GM19324 (cell line): ENCODE results near the gene MAP2K5.
"Not testable (repeated sequence)": the region's sequence is repeated elsewhere in the genome, so short reads cannot be mapped to it uniquely, and the experiment has no call there.

Experiments
- ATAC-seq: cut with Tn5 transposase; IDR thresholded peaks from one replicate; pipeline ENCODE4 v1.9.1; 2021; ENCODE audit warnings: mild to moderate bottlenecking, moderate library complexity; ENCODE audit not compliant: unreplicated experiment, low FRiP score

The MAP2K5 gene

GRCh38 chr15:67590191-67590590 lies 47.7 kb downstream of the MAP2K5 start:
- no peak for ATAC-seq

DNA sequence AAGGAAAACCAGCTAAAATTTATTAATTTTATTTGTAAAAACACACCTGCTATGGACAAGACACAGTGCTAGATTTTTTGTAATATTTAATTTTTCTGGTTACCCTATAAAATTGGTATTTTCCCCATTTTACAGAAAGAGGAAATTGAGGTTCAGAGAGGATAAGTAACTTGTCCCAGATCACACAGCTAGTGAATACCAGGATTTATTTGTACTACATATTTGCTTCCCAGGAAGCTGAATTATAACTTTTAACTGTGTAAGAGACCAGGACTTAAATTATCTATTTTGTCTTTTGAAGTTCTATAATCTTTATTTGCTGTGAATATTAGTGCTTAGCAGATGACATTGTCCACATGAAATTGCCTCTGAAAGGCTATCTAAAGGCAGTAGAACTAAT lies 49.7 kb downstream of the MAP2K5 start:
- no peak for ATAC-seq

GRCh38 chr15:67593562-67593961 lies 51.1 kb downstream of the MAP2K5 start:
- ATAC-seq, result no peak

GRCh38 chr15:67594770-67595169 lies 52.3 kb downstream of the MAP2K5 start:
- ATAC-seq, result no peak

GRCh38 chr15:67595572-67595971 lies 53.1 kb downstream of the MAP2K5 start:
- no peak for ATAC-seq

- no peak for ATAC-seq
Measured at GRCh38 chr15:67601073-67601472, 58.6 kb downstream of the MAP2K5 start.

- no peak for ATAC-seq
Measured at GRCh38 chr15:67603063-67603462, 60.6 kb downstream of the MAP2K5 start.

DNA sequence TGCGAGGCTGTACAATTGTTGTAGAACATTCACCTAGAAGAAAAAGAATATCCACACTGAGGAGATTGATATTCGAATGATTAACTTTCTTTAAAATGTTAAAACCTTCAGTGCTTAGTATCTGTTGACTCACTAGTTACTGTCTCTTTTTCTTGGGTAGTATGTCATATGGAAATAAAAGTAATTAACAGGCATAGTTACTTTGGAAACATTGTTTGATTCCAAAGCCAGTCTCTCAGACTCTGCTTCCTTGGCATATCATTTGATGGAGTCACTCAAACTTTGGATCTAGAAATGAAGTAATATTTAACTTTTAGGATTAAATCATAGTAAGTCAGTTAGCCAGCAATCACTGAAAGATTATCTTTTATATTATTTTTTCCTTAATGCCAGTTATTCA lies 63.4 kb downstream of the MAP2K5 start:
- no peak for ATAC-seq

DNA sequence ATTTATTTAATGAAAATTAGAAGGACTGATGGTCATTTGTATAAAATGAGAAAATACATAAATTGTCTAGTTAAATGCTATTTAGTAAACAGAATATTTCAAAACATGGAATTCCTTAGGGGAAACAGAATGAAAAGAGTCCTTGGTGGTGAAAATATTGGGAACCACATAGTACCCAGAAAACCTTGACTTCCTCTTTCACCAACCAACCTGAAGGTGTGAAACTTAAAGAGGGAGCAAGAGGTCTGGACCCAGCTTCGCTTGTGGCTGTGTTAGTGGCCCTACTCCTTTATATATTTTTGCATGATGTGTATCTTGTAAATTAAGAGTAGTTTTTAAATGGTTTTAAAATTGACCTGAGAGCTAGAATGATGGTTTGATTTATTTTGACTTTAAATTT lies 64.2 kb downstream of the MAP2K5 start:
- ATAC-seq, result no peak

DNA sequence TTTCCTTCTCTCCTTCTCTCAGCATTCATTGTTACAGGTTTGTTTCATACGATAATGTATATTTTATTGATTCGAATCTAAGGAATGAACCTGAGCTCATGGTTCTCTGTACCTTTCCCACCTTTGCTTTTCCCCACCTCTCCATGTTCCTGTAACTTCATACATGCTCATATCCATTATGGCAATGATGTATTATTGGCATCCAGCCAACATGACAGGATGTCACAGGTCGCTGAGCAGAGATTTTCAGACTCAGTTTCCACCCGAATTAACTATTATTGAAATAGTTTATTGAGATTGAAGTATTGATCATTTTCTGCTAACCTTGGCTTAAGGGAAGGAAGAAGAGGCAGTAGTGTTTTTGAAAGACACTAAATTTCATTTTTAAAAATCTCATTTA lies 64.8 kb downstream of the MAP2K5 start:
- ATAC-seq, result no peak

DNA sequence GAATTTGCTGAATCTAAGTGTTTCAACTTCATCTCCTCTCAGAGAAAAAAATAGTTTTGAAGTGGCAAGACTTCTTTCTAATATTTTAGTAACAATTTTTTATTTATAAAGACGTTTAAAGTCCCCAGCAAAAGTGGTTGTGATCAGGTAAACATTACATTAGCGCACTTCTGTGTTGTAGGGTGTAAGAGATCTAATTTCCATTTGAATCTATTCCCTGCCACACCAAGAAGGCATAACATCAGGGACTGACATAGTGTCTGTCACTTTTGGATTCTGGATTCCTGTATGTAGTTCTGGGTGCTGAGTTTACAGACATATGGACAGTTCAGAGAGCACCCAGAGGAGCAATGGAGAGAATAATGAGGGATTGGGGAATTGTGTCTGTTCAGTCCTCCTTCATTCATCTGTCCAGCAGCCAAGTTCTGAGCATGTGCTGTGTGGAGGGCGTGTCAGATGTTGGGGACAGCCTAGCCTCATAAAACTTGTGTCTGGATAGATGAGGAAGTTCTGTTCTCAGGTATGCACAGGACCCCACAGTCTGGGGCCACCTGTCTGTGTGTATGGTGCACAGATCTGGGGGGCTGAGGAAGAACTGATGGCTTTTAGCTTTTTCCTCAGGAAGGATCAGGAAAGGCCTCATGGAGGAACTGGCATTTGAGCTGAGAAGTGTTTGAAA lies 65.6 kb downstream of the MAP2K5 start:
- no peak for ATAC-seq

DNA sequence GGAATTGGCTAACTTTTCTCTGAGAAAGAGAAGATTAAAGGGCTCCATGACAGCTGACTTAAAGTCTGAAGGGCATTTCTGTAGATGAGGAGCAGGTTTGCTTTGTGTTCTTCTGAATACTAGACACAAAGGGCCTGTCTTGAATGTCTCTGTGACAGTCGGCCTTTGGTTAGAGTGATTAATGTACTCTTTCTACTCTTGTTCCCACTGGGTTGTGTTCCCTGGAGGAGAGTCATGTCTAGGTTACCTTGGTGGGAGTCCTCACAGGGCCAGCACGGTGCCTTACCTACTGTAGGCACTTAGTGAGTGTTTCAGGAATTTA lies 66.1 kb downstream of the MAP2K5 start:
- no peak for ATAC-seq

DNA sequence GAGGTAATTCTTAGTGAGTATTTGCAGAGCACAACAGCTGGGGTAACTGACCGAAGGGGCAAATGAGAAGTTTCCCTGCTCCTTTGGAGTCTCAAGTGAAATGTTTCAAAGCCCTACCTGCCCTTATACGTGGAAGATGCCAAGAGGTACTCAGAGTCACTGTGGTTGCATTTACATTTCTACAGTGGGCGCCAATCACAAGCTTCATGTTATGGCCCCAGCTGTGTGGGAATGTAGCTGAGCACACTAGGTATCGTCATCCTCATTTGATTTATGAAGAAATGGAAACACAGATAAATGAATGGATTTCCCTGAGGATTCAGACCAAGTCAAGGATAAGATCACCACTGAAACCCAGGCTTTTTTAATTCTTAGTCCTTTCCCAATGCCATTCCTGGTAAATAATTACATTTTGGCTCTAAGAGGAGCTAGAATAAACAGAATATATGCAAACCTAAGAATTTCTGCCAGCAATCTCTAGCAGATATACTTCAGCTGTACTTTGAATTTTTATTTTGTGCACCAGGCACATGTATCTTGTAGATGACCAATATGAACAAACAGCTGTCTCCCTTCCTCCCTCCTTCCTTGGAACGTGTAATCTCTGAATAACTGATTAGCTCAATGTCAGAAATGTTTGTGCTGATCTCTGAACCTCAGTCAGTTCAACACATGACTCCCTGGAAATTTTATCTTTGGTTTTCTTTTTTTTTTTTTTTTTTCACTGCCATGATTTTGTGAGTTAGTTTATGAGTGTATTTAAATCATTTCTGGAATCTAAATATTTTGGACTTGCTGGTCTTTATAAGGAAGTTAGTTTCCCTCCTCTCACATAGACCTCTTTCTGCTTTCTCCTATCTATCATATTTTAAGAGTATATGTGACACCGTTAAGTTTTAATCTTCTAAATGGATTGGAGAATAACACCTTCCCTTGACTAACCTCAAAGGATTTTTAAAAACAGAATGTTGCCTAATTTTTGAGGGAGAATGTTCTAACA lies 69.2 kb downstream of the MAP2K5 start:
- ATAC-seq, result no peak

GRCh38 chr15:67613211-67613610 lies 70.7 kb downstream of the MAP2K5 start:
- ATAC-seq, result no peak

GRCh38 chr15:67613708-67614107 lies 71.2 kb downstream of the MAP2K5 start:
- no peak for ATAC-seq

- ATAC-seq, result not testable (repeated sequence)
Measured at GRCh38 chr15:67615131-67615534, 72.6 kb downstream of the MAP2K5 start.

GRCh38 chr15:67618297-67618696 lies 75.8 kb downstream of the MAP2K5 start:
- ATAC-seq, result no peak

GRCh38 chr15:67622110-67622509 lies 79.6 kb downstream of the MAP2K5 start:
- no peak for ATAC-seq

GRCh38 chr15:67632261-67632660 lies 89.8 kb downstream of the MAP2K5 start:
- no peak for ATAC-seq

DNA sequence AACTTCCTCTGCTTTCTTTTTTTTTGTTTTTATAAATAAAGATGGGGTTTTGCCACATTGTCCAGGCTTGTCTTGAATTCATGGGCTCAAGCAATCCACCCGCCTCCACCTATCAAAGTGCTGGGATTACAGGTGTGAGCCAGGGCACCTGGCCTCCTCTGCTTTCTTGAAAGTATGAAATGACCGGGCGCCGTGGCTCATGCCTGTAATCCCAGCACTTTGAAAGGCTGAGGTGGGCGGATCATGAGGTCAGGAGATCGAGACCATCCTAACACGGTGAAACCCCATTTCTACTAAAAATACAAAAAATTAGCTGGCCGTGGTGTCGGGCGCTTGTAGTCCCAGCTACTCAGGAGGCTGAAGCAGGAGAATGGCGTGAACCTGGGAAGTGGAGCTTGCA lies 93.4 kb downstream of the MAP2K5 start:
- not testable (repeated sequence) for ATAC-seq

GRCh38 chr15:67639591-67639990 lies 97.1 kb downstream of the MAP2K5 start:
- no peak for ATAC-seq

GRCh38 chr15:67641453-67641852 lies 99.0 kb downstream of the MAP2K5 start:
- no peak for ATAC-seq
